ENCODE results near the gene DENND1B. TPM values are rescaled to one million over a fixed set of nuclear protein-coding genes. Genes with fewer than 3 reads are reported as not detected.

DENND1B gene
- total and polyA plus RNA-seq, 9 of the 15 experiments (the other 6 are each of a cell fraction or from before 2014, with no cell fraction given): 2.1 to 12.1 (median 7.5) TPM

DNA sequence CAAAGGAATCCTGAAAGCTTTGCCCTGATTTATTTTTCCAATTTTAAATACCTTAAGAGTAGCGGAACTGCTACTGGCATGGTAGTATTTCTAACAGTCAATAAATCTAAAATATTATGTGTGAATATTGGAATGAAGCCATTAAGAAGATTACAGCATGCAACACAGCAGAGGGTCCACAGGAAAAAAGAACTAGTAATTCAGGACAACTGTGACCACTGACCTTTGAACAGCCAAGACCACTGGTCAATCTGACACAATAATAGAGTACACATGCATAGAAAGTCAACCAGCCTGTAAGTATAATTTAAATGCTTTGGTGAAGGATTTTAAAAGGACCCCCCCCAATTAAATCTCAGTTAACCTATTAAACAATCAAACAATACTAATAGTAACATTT lies 171.0 kb downstream of the DENND1B start:
- Histone ChIP-seq H3K27ac (ENCODE audit: extremely low read depth, low read depth, low read length) (no peak overlapping the region), H3K27me3 (ENCODE audit: control insufficient read depth in 2 of 2, insufficient read depth in 2 of 2, low read length in 2 of 2) (no peaks in the 10 kb centered on the region), H3K4me1 (replicated peaks in 1 of 2; ENCODE audit: control insufficient read depth in 2 of 2, insufficient read depth in 2 of 2, low read length in 2 of 2) (no peaks in the 10 kb centered on the region), H3K9me3 (replicated peaks; ENCODE audit: control insufficient read depth, insufficient read depth, low read depth, low read length) (no peaks in the 10 kb centered on the region), H2AFZ (ENCODE audit: low read depth, low read length) (no peak overlapping the region), H3K36me3 (ENCODE audit: control insufficient read depth, insufficient read depth, low read length) (no peaks in the 10 kb centered on the region), H4K20me1 (replicated peaks; ENCODE audit: control insufficient read depth, insufficient read depth, low read length) (no peaks in the 10 kb centered on the region), H3K9ac (ENCODE audit: insufficient read depth in 1 of 2, low read depth in 2 of 2, low read length in 2 of 2) (no peak overlapping the region), H3K79me2 (ENCODE audit: control insufficient read depth, insufficient read depth, low read length) (no peaks in the 10 kb centered on the region), H3K9me1 (ENCODE audit: control insufficient read depth, insufficient read depth, low read length) (no peaks in the 10 kb centered on the region), H3K4me3 (no peak overlapping the region), H3K4me2 (ENCODE audit: insufficient read depth, low read length) (no peak overlapping the region)
- FAIRE-seq: no peak
- POLR2A ChIA-PET: interaction anchor here (0.6 kb wide), 1 partner anchor 7 kb away, joined by 3 read pairs; no protein-coding TSS in a partner anchor
- TF ChIP-seq ARID2 (IDR thresholded peaks at IDR 0.05): no peak
- WGBS (ENCODE audit: insufficient coverage, low coverage, missing lambda C conversion rate): 100% methylated on average over 1 of the region's 1 CpG
- ATAC-seq: no peak
- DNase-seq (ENCODE audit: extremely low read depth in 1 of 4, low spot score in 3 of 4): no peak
- in situ Hi-C loops (cut with MboI) (no loop called here), intact Hi-C loops (cut with micrococcal nuclease) (no loop called here)
- CTCF ChIA-PET (ENCODE audit: low intra/inter-chr PET ratio): no interaction called here
- BruUV-seq (replicated peaks): no TSS peak

DNA sequence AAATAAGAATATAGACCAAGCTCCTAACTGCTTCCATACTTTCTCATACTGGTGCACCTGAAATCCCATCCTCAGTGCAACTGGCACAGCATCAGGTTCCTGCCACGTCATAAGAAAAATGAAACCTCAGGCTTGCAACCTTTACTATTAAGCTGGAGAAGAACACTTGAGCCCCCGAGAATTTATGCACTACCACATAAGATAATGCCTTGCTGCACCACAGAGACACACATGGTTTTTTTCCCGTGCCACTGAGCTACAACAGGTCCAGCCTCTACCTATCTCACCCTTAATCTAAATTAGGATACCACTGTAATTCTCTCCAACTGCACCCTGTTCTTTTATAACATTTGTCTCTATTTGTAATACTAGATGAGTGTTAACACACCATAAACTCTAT lies 174.5 kb downstream of the DENND1B start:
- CTCF ChIA-PET (ENCODE audit: low intra/inter-chr PET ratio): no interaction called here
- DNase-seq (ENCODE audit: extremely low read depth in 1 of 4, low spot score in 3 of 4) (no peak), ATAC-seq (no peak), FAIRE-seq (no peak)
- no peaks in the 10 kb centered on the region for H3K27me3 ChIP-seq (ENCODE audit: control insufficient read depth in 2 of 2, insufficient read depth in 2 of 2, low read length in 2 of 2)
- no peaks in the 10 kb centered on the region for H4K20me1 ChIP-seq (replicated peaks; ENCODE audit: control insufficient read depth, insufficient read depth, low read length)
- no peak for TF ChIP-seq ZNF408 (CRISPR knock-in tag; IDR thresholded peaks at IDR 0.05; ENCODE audit: low read depth)
- TF ChIP-seq RBM14 (IDR thresholded peaks at IDR 0.05; ENCODE audit: borderline replicate concordance, insufficient read depth, low read depth, low read length): no peak
- H3K79me2 ChIP-seq (ENCODE audit: control insufficient read depth, insufficient read depth, low read length): no peaks in the 10 kb centered on the region
- H3K27ac ChIP-seq (ENCODE audit: extremely low read depth, low read depth, low read length): no peak overlapping the region
- no peak overlapping the region for H2AFZ ChIP-seq (ENCODE audit: low read depth, low read length)
- H3K36me3 ChIP-seq (ENCODE audit: control insufficient read depth, insufficient read depth, low read length): no peaks in the 10 kb centered on the region
- intact Hi-C loops (cut with micrococcal nuclease): no loop called here
- in situ Hi-C loops (cut with MboI): no loop called here
- 31% methylated on average over 3 of the region's 3 CpGs for WGBS (ENCODE audit: insufficient coverage, low coverage, missing lambda C conversion rate)
- POLR2A ChIA-PET: no interaction called here
- H3K9me3 ChIP-seq (replicated peaks; ENCODE audit: control insufficient read depth, insufficient read depth, low read depth, low read length): no peaks in the 10 kb centered on the region
- H3K4me3 ChIP-seq: no peak overlapping the region
- no TSS peak for BruUV-seq (replicated peaks)
- H3K4me2 ChIP-seq (ENCODE audit: insufficient read depth, low read length): no peak overlapping the region
- no peaks in the 10 kb centered on the region for H3K9me1 ChIP-seq (ENCODE audit: control insufficient read depth, insufficient read depth, low read length)
- no peak overlapping the region for H3K9ac ChIP-seq (ENCODE audit: insufficient read depth in 1 of 2, low read depth in 2 of 2, low read length in 2 of 2)
- H3K4me1 ChIP-seq (replicated peaks in 1 of 2; ENCODE audit: control insufficient read depth in 2 of 2, insufficient read depth in 2 of 2, low read length in 2 of 2): no peaks in the 10 kb centered on the region
